GM23338 (cell line): ENCODE data around the gene SFMBT2. TPM values are rescaled to one million over a fixed set of nuclear protein-coding genes. Genes with fewer than 3 reads are reported as not detected.

Experiments used
- ATAC-seq: fragments of 200-7000 bp; cut with Tn5 transposase; 3 replicates; pipeline ENCODE4 v1.9.1; 2020
- DNase-seq: peaks from one replicate; pipeline ENCODE4 v3.0.0-alpha.2; 2015; ENCODE audit warnings: low spot score
- H2AFZ ChIP-seq: fragments of 200-600 bp; sonication (generic); 2 replicates; pipeline ENCODE4 v1.8.0; 2016; ENCODE audit warnings: antibody characterized with exemption, mild to moderate bottlenecking, moderate library complexity
- H3F3A ChIP-seq: fragments of 200-600 bp; sonication (generic); replicated peaks from 2 replicates; pipeline ENCODE4 v1.8.0; 2017; ENCODE audit warnings: antibody characterized with exemption, mixed run types, low read depth
- H3K27ac ChIP-seq: fragments of 200-600 bp; sonication (generic); 2 replicates; pipeline ENCODE4 v1.6.1; 2016; ENCODE audit warnings: low read depth
- H3K27me3 ChIP-seq: fragments of 200-600 bp; sonication (generic); 2 replicates; pipeline ENCODE4 v1.8.0; 2016; ENCODE audit warnings: mild to moderate bottlenecking, mixed run types, moderate library complexity; ENCODE audit not compliant: insufficient read depth
- H3K36me3 ChIP-seq: fragments of 200-600 bp; sonication (generic); 2 replicates; pipeline ENCODE4 v1.8.0; 2016; ENCODE audit warnings: mild to moderate bottlenecking; ENCODE audit not compliant: insufficient read depth
- H3K4me1 ChIP-seq: fragments of 200-600 bp; sonication (generic); 2 replicates; pipeline ENCODE4 v1.8.0; 2016; ENCODE audit warnings: mild to moderate bottlenecking, moderate library complexity; ENCODE audit not compliant: insufficient read depth
- H3K4me2 ChIP-seq: fragments of 200-600 bp; sonication (generic); 2 replicates; pipeline ENCODE4 v1.7.1; 2017; ENCODE audit warnings: mixed run types
- H3K4me3 ChIP-seq: fragments of 200-600 bp; sonication (generic); 2 replicates; pipeline ENCODE4 v1.6.1; 2016; ENCODE audit warnings: mixed run types
- H3K79me2 ChIP-seq: fragments of 200-600 bp; sonication (generic); replicated peaks from 2 replicates; pipeline ENCODE4 v1.8.0; 2017; ENCODE audit warnings: mild to moderate bottlenecking; ENCODE audit not compliant: insufficient read depth
- H3K9me2 ChIP-seq: fragments of 200-600 bp; sonication (generic); 2 replicates; pipeline ENCODE4 v1.8.0; 2017; ENCODE audit not compliant: insufficient read depth
- H4K20me1 ChIP-seq: fragments of 200-600 bp; sonication (generic); replicated peaks from 2 replicates; pipeline ENCODE4 v1.8.0; 2017; ENCODE audit warnings: mild to moderate bottlenecking; ENCODE audit not compliant: insufficient read depth
- H3K27ac Mint-ChIP-seq: 2 replicates; pipeline ENCODE4 v1.8.0; 2020; ENCODE audit warnings: inconsistent platforms, mild to moderate bottlenecking, moderate library complexity, mixed read lengths
- H3K27me3 Mint-ChIP-seq: 3 replicates; pipeline ENCODE4 v1.8.0; 2022; ENCODE audit warnings: low read depth, mild to moderate bottlenecking, moderate library complexity, mixed read lengths, inconsistent platforms; ENCODE audit not compliant: insufficient read depth, poor library complexity
- H3K36me3 Mint-ChIP-seq: 3 replicates; pipeline ENCODE4 v1.8.0; 2021; ENCODE audit warnings: low read depth, mild to moderate bottlenecking, inconsistent platforms, moderate library complexity, mixed read lengths
- H3K4me1 Mint-ChIP-seq: 3 replicates; pipeline ENCODE4 v1.8.0; 2020; ENCODE audit warnings: mild to moderate bottlenecking, inconsistent platforms, mixed read lengths
- H3K4me3 Mint-ChIP-seq: 3 replicates; pipeline ENCODE4 v1.8.0; 2021; ENCODE audit warnings: moderate library complexity, mild to moderate bottlenecking, inconsistent platforms, mixed read lengths
- H3K9me3 Mint-ChIP-seq: 3 replicates; pipeline ENCODE4 v1.8.0; 2020; ENCODE audit warnings: moderate library complexity, mild to moderate bottlenecking, inconsistent platforms, mixed read lengths
- EZH2 ChIP-seq: fragments of 200-600 bp; sonication (generic); IDR thresholded peaks from one replicate; pipeline ENCODE4 v1.8.0; 2017; ENCODE audit warnings: antibody characterized with exemption, mild to moderate bottlenecking, low read depth; ENCODE audit not compliant: unreplicated experiment
- EZH2phosphoT487 ChIP-seq: fragments of 200-600 bp; sonication (generic); IDR thresholded peaks from one replicate; pipeline ENCODE4 v1.8.1; 2018; ENCODE audit warnings: antibody characterized with exemption; ENCODE audit not compliant: unreplicated experiment
- JUNB ChIP-seq: IDR thresholded peaks from one replicate; pipeline ENCODE4 v1.6.1; 2016; ENCODE audit warnings: antibody characterized with exemption; ENCODE audit not compliant: unreplicated experiment
- NANOG ChIP-seq: IDR thresholded peaks from 2 replicates; pipeline ENCODE4 v1.6.1; 2016; ENCODE audit warnings: antibody characterized with exemption, borderline replicate concordance
- POLR2AphosphoS5 ChIP-seq: IDR thresholded peaks from 2 replicates; pipeline ENCODE4 v1.6.1; 2016; ENCODE audit warnings: antibody characterized with exemption, low read depth
- STAT1 ChIP-seq: IDR thresholded peaks from one replicate; pipeline ENCODE4 v1.6.1; 2016; ENCODE audit warnings: antibody characterized with exemption; ENCODE audit not compliant: unreplicated experiment
- ZNF114 ChIP-seq: fragments of 250-450 bp; sonication (Bioruptor Pico); IDR thresholded peaks from 2 replicates; pipeline ENCODE4 v1.5.0; 2020; ENCODE audit warnings: mild to moderate bottlenecking, moderate library complexity
- polyA plus RNA-seq: library from polyadenylated mRNA; unstranded; fragments of >200 nt; fragmentation: Nextera tagmentation; extraction: Ambion mirVana; gene quantifications from 2 replicates; pipeline ENCODE4 v1.2.1, GENCODE V29; 2016
- total RNA-seq: library from RNA; depleted of rRNA; stranded (reverse); fragments of >200 nt; shearing (Covaris generic); gene quantifications from 2 replicates; pipeline ENCODE4 v1.2.3, GENCODE V29; 2014
- TF ChIP-seq, protein P1 (sequence below): fragments of 250-450 bp; sonication (Bioruptor Pico); IDR thresholded peaks from 2 replicates; pipeline ENCODE4 v1.5.0; 2020; ENCODE audit warnings: mild to moderate bottlenecking, moderate library complexity
- TF ChIP-seq, protein P2 (sequence below): IDR thresholded peaks from 2 replicates; pipeline ENCODE4 v1.6.1; 2016; ENCODE audit warnings: antibody characterized with exemption

The SFMBT2 gene
- total and polyA plus RNA-seq, 2 experiments from 2014 or later = 2.7 to 6.7 TPM

DNA sequence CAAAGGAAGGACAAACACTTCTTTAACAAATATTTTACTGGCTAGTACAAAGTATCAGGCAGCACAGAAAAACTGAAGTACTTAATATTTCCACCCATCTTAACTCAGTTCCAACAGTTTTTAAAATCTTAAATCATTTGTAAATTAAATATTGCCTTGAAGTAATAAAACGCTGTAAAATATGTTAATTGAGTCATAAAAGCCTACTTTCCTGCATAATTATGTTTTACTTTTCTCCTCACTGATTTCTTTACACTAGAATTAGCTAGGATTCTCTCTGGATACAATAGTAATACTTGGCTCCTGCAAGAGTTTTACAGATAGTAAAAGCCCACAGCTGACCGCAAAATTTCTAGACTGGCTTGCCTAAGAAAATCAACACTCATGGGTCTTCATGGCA, 74.9 kb downstream of the SFMBT2 start (continued):
- TF ChIP-seq, protein P1, sequence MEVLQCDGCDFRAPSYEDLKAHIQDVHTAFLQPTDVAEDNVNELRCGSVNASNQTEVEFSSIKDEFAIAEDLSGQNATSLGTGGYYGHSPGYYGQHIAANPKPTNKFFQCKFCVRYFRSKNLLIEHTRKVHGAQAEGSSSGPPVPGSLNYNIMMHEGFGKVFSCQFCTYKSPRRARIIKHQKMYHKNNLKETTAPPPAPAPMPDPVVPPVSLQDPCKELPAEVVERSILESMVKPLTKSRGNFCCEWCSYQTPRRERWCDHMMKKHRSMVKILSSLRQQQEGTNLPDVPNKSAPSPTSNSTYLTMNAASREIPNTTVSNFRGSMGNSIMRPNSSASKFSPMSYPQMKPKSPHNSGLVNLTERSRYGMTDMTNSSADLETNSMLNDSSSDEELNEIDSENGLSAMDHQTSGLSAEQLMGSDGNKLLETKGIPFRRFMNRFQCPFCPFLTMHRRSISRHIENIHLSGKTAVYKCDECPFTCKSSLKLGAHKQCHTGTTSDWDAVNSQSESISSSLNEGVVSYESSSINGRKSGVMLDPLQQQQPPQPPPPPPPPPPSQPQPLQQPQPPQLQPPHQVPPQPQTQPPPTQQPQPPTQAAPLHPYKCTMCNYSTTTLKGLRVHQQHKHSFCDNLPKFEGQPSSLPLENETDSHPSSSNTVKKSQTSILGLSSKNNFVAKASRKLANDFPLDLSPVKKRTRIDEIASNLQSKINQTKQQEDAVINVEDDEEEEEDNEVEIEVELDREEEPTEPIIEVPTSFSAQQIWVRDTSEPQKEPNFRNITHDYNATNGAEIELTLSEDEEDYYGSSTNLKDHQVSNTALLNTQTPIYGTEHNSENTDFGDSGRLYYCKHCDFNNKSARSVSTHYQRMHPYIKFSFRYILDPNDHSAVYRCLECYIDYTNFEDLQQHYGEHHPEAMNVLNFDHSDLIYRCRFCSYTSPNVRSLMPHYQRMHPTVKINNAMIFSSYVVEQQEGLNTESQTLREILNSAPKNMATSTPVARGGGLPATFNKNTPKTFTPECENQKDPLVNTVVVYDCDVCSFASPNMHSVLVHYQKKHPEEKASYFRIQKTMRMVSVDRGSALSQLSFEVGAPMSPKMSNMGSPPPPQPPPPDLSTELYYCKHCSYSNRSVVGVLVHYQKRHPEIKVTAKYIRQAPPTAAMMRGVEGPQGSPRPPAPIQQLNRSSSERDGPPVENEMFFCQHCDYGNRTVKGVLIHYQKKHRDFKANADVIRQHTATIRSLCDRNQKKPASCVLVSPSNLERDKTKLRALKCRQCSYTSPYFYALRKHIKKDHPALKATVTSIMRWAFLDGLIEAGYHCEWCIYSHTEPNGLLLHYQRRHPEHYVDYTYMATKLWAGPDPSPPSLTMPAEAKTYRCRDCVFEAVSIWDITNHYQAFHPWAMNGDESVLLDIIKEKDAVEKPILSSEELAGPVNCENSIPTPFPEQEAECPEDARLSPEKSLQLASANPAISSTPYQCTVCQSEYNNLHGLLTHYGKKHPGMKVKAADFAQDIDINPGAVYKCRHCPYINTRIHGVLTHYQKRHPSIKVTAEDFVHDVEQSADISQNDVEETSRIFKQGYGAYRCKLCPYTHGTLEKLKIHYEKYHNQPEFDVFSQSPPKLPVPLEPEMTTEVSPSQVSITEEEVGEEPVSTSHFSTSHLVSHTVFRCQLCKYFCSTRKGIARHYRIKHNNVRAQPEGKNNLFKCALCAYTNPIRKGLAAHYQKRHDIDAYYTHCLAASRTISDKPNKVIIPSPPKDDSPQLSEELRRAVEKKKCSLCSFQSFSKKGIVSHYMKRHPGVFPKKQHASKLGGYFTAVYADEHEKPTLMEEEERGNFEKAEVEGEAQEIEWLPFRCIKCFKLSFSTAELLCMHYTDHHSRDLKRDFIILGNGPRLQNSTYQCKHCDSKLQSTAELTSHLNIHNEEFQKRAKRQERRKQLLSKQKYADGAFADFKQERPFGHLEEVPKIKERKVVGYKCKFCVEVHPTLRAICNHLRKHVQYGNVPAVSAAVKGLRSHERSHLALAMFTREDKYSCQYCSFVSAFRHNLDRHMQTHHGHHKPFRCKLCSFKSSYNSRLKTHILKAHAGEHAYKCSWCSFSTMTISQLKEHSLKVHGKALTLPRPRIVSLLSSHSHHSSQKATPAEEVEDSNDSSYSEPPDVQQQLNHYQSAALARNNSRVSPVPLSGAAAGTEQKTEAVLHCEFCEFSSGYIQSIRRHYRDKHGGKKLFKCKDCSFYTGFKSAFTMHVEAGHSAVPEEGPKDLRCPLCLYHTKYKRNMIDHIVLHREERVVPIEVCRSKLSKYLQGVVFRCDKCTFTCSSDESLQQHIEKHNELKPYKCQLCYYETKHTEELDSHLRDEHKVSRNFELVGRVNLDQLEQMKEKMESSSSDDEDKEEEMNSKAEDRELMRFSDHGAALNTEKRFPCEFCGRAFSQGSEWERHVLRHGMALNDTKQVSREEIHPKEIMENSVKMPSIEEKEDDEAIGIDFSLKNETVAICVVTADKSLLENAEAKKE (CRISPR knock-in tag) = no peak
- TF ChIP-seq POLR2AphosphoS5 (no peak), EZH2 (no peak), STAT1 (no peak), NANOG (no peak), JUNB (no peak), EZH2phosphoT487 (no peak)
- TF ChIP-seq, protein P2, sequence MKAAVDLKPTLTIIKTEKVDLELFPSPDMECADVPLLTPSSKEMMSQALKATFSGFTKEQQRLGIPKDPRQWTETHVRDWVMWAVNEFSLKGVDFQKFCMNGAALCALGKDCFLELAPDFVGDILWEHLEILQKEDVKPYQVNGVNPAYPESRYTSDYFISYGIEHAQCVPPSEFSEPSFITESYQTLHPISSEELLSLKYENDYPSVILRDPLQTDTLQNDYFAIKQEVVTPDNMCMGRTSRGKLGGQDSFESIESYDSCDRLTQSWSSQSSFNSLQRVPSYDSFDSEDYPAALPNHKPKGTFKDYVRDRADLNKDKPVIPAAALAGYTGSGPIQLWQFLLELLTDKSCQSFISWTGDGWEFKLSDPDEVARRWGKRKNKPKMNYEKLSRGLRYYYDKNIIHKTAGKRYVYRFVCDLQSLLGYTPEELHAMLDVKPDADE = no peak

GRCh38 chr10:7334642-7334964, 76.2 kb downstream of the SFMBT2 start:
- no peaks in the 10 kb centered on the region for H3F3A ChIP-seq
- H3K4me1 Mint-ChIP-seq = peaks cover 21% of the 10 kb centered on the region
- H3K4me1 ChIP-seq = peaks cover 17% of the 10 kb centered on the region
- no peaks in the 10 kb centered on the region for H3K79me2 ChIP-seq
- H3K36me3 ChIP-seq = no peaks in the 10 kb centered on the region
- no peak overlapping the region for H3K4me3 Mint-ChIP-seq
- peaks cover 4% of the 10 kb centered on the region; the same call in 1 of the 2 replicates for H4K20me1 ChIP-seq
- 0 out of 2 replicates have a peak overlapping the region, but pooled peaks have one; percentile 15 for H3K4me2 ChIP-seq
- ATAC-seq (peak; percentile 83), DNase-seq (peak; percentile 44)
- 0 out of 2 replicates have a peak overlapping the region, but pooled peaks have one; percentile 35 for H3K27ac Mint-ChIP-seq
- no peaks in the 10 kb centered on the region for H3K27me3 Mint-ChIP-seq
- H3K36me3 Mint-ChIP-seq = peaks cover 2% of the 10 kb centered on the region
- no peak overlapping the region for H3K4me3 ChIP-seq
- peaks cover 2% of the 10 kb centered on the region; the same call in 1 of the 3 replicates for H3K9me3 Mint-ChIP-seq
- H3K27ac ChIP-seq = peak overlapping the region; percentile 63; the same call in 1 of the 2 replicates
- H3K27me3 ChIP-seq = no peaks in the 10 kb centered on the region
- H2AFZ ChIP-seq = no peak overlapping the region
- H3K9me2 ChIP-seq = no peaks in the 10 kb centered on the region
- TF ChIP-seq EZH2 (no peak), STAT1 (no peak), POLR2AphosphoS5 (no peak), NANOG (no peak), ZNF114 (CRISPR knock-in tag) (no peak), EZH2phosphoT487 (no peak)
- TF ChIP-seq, protein P1 (CRISPR knock-in tag) = no peak
